ENCODE results near the gene PIGA. TPM values are rescaled to one million over a fixed set of nuclear protein-coding genes. Genes with fewer than 3 reads are reported as not detected.

The PIGA gene
- total RNA-seq, 1 experiment from 2014 or later, result 19.4 TPM

DNA sequence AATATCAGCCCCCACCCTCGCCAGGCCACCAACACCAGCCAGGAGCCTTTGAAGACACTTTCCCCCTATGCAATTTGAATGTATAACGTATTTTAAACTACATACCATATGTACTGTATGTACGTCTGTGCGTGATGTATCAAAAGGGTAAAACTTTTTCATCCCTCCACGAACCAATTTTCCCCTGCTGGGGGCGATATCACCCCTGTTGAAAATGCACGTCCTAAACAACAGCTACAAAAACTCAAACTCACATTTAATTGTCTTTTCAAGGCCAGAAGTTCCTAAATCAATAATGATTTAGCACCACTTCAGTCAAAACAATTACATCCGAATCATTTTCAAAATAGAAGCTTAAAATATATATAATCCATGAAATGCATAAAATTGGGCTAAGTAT lies 47.5 kb upstream of the PIGA start:
- Mint-ChIP-seq H3K27me3 (ENCODE audit: insufficient read depth, unreplicated experiment) (no peaks in the 10 kb centered on the region), H3K27ac (ENCODE audit: unreplicated experiment) (no peak overlapping the region), H3K9me3 (ENCODE audit: unreplicated experiment) (no peaks in the 10 kb centered on the region), H3K4me1 (ENCODE audit: low read depth, unreplicated experiment) (no peaks in the 10 kb centered on the region), H3K36me3 (ENCODE audit: insufficient read depth, unreplicated experiment) (peaks cover 5% of the 10 kb centered on the region), H3K4me3 (ENCODE audit: unreplicated experiment) (no peak overlapping the region)
- intact Hi-C loops (cut with micrococcal nuclease; ENCODE audit: unreplicated experiment), result loop anchor here (10.0 kb wide), 1 partner anchor 82 kb away; no protein-coding TSS in a partner anchor
- Histone ChIP-seq H3K36me3 (ENCODE audit: control insufficient read depth, insufficient read depth, low read length) (no peaks in the 10 kb centered on the region), H3K4me1 (no peaks in the 10 kb centered on the region), H3K27me3 (replicated peaks; ENCODE audit: control insufficient read depth, insufficient read depth, low read length) (no peaks in the 10 kb centered on the region), H3K4me3 (ENCODE audit: low read depth, low read length) (no peak overlapping the region), H3K9me3 (no peaks in the 10 kb centered on the region)
- no TSS peak for BruUV-seq (replicated peaks)
- ChIA-PET POLR2A (no interaction called here), CTCF (interaction anchor here (0.5 kb wide), 1 partner anchor 168 kb away, joined by 3 read pairs; no protein-coding TSS in a partner anchor)
- TF ChIP-seq, protein P1, sequence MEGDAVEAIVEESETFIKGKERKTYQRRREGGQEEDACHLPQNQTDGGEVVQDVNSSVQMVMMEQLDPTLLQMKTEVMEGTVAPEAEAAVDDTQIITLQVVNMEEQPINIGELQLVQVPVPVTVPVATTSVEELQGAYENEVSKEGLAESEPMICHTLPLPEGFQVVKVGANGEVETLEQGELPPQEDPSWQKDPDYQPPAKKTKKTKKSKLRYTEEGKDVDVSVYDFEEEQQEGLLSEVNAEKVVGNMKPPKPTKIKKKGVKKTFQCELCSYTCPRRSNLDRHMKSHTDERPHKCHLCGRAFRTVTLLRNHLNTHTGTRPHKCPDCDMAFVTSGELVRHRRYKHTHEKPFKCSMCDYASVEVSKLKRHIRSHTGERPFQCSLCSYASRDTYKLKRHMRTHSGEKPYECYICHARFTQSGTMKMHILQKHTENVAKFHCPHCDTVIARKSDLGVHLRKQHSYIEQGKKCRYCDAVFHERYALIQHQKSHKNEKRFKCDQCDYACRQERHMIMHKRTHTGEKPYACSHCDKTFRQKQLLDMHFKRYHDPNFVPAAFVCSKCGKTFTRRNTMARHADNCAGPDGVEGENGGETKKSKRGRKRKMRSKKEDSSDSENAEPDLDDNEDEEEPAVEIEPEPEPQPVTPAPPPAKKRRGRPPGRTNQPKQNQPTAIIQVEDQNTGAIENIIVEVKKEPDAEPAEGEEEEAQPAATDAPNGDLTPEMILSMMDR (IDR thresholded peaks at IDR 0.05; ENCODE audit: insufficient read depth in 1 of 2, low read depth in 1 of 2, low read length in 1 of 2, severe bottlenecking in 1 of 2, unreplicated experiment in 1 of 2), result peak in 1 of 2 experiments; percentile 27
- peak in 1 of 2 experiments; percentile 2 for DNase-seq

DNA sequence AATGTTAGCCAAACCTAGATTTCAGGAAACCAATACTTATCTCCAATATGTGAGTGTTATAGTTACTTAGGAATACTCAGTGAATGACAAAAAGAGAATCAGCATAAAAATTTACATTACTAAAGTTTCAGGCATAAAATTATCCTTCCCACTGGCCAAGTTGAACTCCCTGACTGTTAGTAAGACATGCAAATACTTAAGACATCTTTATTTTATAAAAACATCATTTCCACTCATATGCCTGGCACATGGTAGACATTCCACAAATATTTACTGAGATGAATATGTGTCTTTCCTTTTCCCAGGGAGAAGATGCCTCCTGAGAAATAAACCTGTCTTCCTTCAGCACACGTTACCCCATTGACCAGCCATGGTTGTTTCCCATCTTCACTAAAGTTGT lies 41.6 kb upstream of the PIGA start:
- Histone ChIP-seq H3K4me3 (ENCODE audit: low read depth, low read length) (no peak overlapping the region), H3K36me3 (ENCODE audit: control insufficient read depth, insufficient read depth, low read length) (no peaks in the 10 kb centered on the region), H3K9me3 (no peaks in the 10 kb centered on the region), H3K27me3 (replicated peaks; ENCODE audit: control insufficient read depth, insufficient read depth, low read length) (no peaks in the 10 kb centered on the region), H3K4me1 (no peaks in the 10 kb centered on the region)
- BruUV-seq (replicated peaks), result no TSS peak
- Mint-ChIP-seq H3K4me1 (ENCODE audit: low read depth, unreplicated experiment) (no peaks in the 10 kb centered on the region), H3K4me3 (ENCODE audit: unreplicated experiment) (no peak overlapping the region), H3K36me3 (ENCODE audit: insufficient read depth, unreplicated experiment) (no peaks in the 10 kb centered on the region), H3K27me3 (ENCODE audit: insufficient read depth, unreplicated experiment) (no peaks in the 10 kb centered on the region), H3K27ac (ENCODE audit: unreplicated experiment) (no peak overlapping the region), H3K9me3 (ENCODE audit: unreplicated experiment) (no peaks in the 10 kb centered on the region)
- POLR2A ChIA-PET, result no interaction called here
- CTCF ChIA-PET, result no interaction called here
- no peak for DNase-seq
- TF ChIP-seq, protein P1 (IDR thresholded peaks at IDR 0.05; ENCODE audit: insufficient read depth in 1 of 2, low read depth in 1 of 2, low read length in 1 of 2, severe bottlenecking in 1 of 2, unreplicated experiment in 1 of 2), result no peak
- intact Hi-C loops (cut with micrococcal nuclease; ENCODE audit: unreplicated experiment), result no loop called here

DNA sequence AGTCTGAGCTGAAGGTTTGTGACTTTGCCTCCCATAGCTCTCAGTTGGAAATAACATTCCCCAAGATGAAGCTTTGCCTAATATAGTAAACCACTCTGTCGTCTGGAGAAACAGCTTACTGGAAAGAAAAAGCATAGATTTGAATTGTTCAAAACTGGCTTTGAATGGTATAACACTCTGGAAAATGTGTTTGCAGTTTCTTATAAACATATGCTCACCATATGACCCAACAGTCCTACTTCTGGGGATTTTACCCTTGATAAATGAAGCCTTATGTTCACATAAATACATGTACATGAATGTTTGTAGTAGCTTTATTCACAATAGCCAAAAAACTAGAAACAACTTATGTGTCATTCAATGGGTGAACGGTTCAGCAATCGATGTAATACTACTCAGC lies 38.7 kb upstream of the PIGA start:
- H3K9me3 Mint-ChIP-seq (ENCODE audit: unreplicated experiment), result no peaks in the 10 kb centered on the region
- no peak for DNase-seq
- CTCF ChIA-PET, result no interaction called here
- no peak overlapping the region for H3K4me3 Mint-ChIP-seq (ENCODE audit: unreplicated experiment)
- BruUV-seq (replicated peaks), result no TSS peak
- Histone ChIP-seq H3K4me1 (no peaks in the 10 kb centered on the region), H3K27me3 (replicated peaks; ENCODE audit: control insufficient read depth, insufficient read depth, low read length) (no peaks in the 10 kb centered on the region), H3K36me3 (ENCODE audit: control insufficient read depth, insufficient read depth, low read length) (no peaks in the 10 kb centered on the region), H3K9me3 (no peaks in the 10 kb centered on the region), H3K4me3 (ENCODE audit: low read depth, low read length) (no peak overlapping the region)
- POLR2A ChIA-PET, result no interaction called here
- no peaks in the 10 kb centered on the region for H3K36me3 Mint-ChIP-seq (ENCODE audit: insufficient read depth, unreplicated experiment)
- TF ChIP-seq, protein P1 (IDR thresholded peaks at IDR 0.05; ENCODE audit: insufficient read depth in 1 of 2, low read depth in 1 of 2, low read length in 1 of 2, severe bottlenecking in 1 of 2, unreplicated experiment in 1 of 2), result no peak
- no peak overlapping the region for H3K27ac Mint-ChIP-seq (ENCODE audit: unreplicated experiment)
- no peaks in the 10 kb centered on the region for H3K4me1 Mint-ChIP-seq (ENCODE audit: low read depth, unreplicated experiment)
- H3K27me3 Mint-ChIP-seq (ENCODE audit: insufficient read depth, unreplicated experiment), result no peaks in the 10 kb centered on the region
- intact Hi-C loops (cut with micrococcal nuclease; ENCODE audit: unreplicated experiment), result no loop called here

All from Caco-2 (cell line).